ENCODE results near the gene TEX11.
"Not testable (repeated sequence)": the region's sequence is repeated elsewhere in the genome, so short reads cannot be mapped to it uniquely, and the experiment has no call there.

TEX11 gene

GRCh38 chrX:70754169-70754848, 154.2 kb downstream of the TEX11 start:
- no peak for DNase-seq

GRCh38 chrX:70733774-70734173, 174.7 kb downstream of the TEX11 start:
- DNase-seq = not testable (repeated sequence)

GRCh38 chrX:70727961-70728360, 180.6 kb downstream of the TEX11 start:
- not testable (repeated sequence) for DNase-seq

GRCh38 chrX:70720721-70721120, 187.8 kb downstream of the TEX11 start:
- DNase-seq = peak; percentile 0

- not testable (repeated sequence) for DNase-seq
These were observed 197.2 kb downstream of the TEX11 start for GRCh38 chrX:70711336-70711735.

GRCh38 chrX:70694339-70695122, 214.0 kb downstream of the TEX11 start:
- no peak for DNase-seq

GRCh38 chrX:70679455-70679854, 229.1 kb downstream of the TEX11 start:
- DNase-seq = not testable (repeated sequence)

GRCh38 chrX:70675284-70675683, 233.2 kb downstream of the TEX11 start:
- DNase-seq = no peak

- DNase-seq = no peak
These were observed 236.2 kb downstream of the TEX11 start for GRCh38 chrX:70672326-70672725.

- DNase-seq = no peak
These were observed 239.4 kb downstream of the TEX11 start for GRCh38 chrX:70669120-70669519.

GRCh38 chrX:70664726-70665125, 243.8 kb downstream of the TEX11 start:
- DNase-seq = peak; percentile 6

- DNase-seq = not testable (repeated sequence)
These were observed 247.4 kb downstream of the TEX11 start for GRCh38 chrX:70661124-70661523.

- DNase-seq = not testable (repeated sequence)
These were observed 251.0 kb downstream of the TEX11 start for GRCh38 chrX:70657546-70657945.

GRCh38 chrX:70656304-70656703, 252.2 kb downstream of the TEX11 start:
- no peak for DNase-seq

- not testable (repeated sequence) for DNase-seq
These were observed 260.6 kb downstream of the TEX11 start for GRCh38 chrX:70647910-70648309.

- DNase-seq = no peak
These were observed 272.3 kb downstream of the TEX11 start for GRCh38 chrX:70636218-70636617.

- no peak for DNase-seq
These were observed 272.8 kb downstream of the TEX11 start for GRCh38 chrX:70635669-70636068.

- no peak for DNase-seq
These were observed 273.3 kb downstream of the TEX11 start for GRCh38 chrX:70635227-70635626.

- DNase-seq = no peak
These were observed 286.8 kb downstream of the TEX11 start for GRCh38 chrX:70621743-70622142.

- no peak for DNase-seq
These were observed 290.0 kb downstream of the TEX11 start for GRCh38 chrX:70618467-70618866.

- peak; percentile 75 for DNase-seq
These were observed 295.2 kb downstream of the TEX11 start for GRCh38 chrX:70613295-70613694.

- DNase-seq = no peak
These were observed 303.2 kb downstream of the TEX11 start for GRCh38 chrX:70605352-70605751.

- peak; percentile 80 for DNase-seq
These were observed 316.4 kb downstream of the TEX11 start for GRCh38 chrX:70592091-70592490.

- not testable (repeated sequence) for DNase-seq
These were observed 321.4 kb downstream of the TEX11 start for GRCh38 chrX:70587158-70587557.

Data from EL (cell line).